ENCODE data around the gene VAV2.

VAV2 gene

DNA sequence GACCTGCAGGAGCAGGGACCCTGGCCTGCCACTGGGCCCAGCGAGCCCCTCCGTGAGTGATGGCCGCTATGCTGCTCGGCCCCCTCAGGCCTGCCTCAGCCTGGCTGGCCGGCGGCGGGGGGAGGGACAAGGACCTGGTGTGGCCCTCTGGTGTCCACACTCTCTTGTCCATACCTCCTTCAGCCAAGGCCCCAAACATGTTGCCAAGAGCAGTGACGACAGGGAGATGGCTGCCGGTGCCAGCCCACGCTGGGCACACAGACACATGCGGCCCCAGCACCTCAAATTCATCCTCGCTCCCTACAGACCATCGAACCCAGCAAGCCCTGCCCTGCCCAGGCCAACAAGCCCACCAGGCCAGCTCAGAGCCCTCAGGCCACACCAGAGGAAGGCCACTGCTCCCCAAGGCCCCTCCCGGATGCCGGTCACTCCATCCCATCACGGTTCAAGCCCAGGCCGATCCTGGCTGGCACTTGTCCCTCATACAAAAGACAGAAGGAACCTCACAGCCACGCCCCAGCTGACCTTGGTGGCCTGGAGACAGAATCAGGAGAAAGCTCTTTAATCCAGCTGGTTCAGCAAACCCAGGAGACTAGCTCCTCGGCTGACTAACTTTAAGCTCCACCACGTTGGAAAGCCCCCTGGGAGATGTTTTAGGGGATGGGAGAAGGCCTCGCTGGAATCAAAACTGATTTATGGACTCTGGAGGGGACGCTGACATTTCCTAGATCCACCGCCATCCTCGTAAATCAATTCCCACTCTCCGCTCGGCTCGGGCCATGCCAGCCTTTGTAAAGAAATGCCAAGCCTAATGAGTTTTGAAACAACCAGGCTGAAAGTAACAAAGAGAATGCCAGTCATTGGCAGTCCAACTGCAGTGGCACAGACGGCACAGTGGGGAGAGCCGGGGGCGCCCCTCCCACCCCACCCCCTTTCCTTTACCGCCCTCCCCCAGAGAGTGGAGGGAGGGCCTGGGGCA is 84.9 kb downstream of the VAV2 start:
- TF ChIP-seq, protein P1, sequence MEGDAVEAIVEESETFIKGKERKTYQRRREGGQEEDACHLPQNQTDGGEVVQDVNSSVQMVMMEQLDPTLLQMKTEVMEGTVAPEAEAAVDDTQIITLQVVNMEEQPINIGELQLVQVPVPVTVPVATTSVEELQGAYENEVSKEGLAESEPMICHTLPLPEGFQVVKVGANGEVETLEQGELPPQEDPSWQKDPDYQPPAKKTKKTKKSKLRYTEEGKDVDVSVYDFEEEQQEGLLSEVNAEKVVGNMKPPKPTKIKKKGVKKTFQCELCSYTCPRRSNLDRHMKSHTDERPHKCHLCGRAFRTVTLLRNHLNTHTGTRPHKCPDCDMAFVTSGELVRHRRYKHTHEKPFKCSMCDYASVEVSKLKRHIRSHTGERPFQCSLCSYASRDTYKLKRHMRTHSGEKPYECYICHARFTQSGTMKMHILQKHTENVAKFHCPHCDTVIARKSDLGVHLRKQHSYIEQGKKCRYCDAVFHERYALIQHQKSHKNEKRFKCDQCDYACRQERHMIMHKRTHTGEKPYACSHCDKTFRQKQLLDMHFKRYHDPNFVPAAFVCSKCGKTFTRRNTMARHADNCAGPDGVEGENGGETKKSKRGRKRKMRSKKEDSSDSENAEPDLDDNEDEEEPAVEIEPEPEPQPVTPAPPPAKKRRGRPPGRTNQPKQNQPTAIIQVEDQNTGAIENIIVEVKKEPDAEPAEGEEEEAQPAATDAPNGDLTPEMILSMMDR (IDR thresholded peaks at IDR 0.05): no peak

DNA sequence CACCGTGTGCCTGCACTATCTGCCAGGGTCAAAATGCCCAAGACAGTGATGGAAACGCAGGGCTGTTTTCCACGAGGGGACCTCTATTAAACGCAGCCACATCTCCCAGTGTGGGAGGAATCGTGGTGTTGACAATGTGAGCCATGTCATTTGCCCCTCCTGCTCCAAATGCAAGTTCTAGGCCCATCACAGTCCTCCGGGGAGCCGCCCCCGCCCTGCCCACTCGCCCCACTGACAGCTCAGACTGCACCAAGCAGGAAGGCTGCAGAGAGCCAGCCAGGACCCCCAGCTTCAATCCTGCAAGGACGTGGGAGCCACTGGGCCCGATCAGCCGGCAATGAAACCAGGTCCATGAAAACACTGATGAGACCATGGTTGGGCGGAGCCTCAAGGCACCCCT is 85.9 kb downstream of the VAV2 start:
- TF ChIP-seq, protein P1 (IDR thresholded peaks at IDR 0.05): no peak

DNA sequence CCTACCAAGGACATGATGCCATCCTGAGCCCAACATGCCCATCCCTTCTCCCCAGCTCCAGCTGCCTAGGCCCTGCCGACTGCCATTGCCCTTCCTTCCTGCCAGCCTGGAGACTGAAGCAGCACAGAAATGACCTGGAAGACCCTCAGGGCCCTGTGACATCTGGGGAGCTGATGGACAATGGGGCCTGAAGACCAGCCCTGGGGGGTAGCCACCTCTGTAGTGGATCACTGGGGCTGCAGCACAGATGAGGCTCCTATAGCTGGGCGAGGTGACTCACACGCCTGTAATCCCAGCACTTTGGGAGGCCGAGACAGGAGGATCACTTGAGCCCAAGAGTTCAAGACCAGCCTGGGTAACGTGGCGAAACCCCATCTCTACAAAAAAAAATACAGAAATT is 86.6 kb downstream of the VAV2 start:
- TF ChIP-seq, protein P1 (IDR thresholded peaks at IDR 0.05): no peak

DNA sequence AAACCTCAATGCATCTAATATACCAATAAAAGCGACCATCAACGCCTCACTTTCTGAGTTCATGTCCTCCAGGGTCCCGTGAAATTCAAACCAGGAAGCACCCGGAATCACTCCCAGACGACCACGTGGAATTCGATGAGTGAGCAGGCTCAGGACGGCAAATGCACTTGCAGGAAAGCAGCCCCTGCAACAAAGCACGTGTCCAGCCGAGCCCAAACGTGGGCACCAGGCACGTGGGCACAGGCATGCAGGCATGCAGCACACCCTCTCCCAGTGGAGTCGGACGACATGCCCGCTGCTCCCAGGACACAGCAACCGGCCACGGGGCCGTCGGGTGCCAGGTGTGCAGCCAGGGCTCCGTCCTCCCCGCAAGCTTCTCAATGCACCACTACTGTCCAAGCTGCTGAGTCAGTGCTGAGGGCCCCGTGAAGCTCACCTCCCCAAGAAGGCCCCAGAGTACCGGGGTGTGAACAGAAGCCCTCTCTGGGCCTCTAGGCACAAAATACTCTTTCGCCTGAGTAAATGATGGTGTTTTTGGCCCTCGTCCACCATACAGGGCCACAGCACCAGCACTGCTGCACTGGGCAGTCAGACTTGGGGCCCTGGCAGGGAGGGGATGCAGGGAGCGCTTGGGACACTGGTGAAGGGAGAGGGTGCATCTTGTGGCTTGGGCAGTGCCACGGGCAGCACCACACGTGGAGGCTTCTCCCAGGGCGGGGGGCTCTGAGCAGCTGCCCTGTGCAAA is 87.6 kb downstream of the VAV2 start:
- TF ChIP-seq, protein P1 (IDR thresholded peaks at IDR 0.05): no peak

DNA sequence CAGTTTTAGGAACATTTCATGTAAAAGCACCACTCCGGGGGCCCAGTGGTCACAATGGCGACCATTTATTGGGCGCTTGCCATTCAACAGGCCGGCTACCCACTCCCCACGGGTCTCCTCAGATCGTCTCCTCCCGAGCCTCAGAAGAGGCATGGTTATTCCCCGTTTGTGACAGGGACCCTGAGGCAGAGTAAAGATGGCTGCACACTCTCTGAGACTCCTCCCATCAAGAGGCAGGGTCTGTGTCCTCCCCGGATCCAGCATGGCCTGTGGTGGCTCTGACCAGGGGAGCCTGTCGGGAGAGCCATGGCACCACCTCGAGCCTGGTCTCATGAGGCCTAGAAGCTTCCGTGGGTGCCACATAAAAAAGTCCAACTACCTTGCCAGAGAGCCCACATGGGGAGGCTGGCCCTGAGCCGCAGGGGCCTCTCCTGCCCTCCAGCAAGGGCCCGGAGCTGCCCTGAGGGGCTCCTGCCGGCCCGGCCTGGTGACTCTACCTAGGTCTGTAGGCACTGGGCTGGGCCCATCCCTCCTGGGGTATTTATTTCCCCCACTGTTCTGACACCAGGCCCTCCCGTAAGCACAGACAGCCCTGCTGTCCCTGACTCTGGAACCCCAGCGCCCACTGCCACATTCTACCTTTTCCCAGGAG is 90.8 kb downstream of the VAV2 start:
- TF ChIP-seq, protein P1 (IDR thresholded peaks at IDR 0.05): no peak

DNA sequence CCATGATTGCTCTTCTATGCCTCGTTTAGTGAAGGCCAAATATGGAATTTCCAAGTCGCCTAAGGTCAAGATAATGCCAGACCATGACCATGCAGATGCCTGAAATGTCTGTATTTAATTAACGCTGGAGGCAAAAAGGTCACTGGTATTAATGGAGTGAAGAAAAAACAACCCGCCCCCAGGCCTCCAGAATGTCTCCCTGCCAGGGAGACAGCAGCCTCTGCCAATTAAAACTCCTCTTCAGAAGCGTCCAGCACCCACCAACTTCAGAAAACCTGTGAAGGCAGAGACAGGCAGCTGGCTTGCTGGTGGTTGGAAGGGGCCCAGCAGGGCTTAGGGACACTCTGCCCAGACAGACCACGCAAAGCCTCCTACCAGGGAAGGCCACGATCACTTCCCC is 94.4 kb downstream of the VAV2 start:
- TF ChIP-seq, protein P1 (IDR thresholded peaks at IDR 0.05): no peak

DNA sequence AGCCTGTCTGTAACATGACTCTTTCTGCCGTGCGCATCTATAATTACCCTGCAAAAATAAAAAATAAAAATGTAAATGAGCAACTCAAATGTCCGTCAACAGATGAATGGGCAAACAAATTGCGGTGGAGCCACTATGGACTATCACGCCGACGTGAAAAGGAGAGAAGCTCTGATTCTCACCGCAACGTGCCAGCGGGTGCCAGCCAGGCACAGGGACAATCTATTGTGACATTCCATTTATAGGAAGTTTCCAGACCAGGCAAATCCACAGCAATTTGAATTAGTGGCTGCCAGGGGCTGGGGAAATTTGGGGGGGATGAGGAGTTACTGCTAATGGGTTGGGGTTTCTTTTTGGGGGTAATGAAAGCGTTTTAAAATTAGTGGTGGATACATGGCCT is 96.8 kb downstream of the VAV2 start:
- TF ChIP-seq, protein P1 (IDR thresholded peaks at IDR 0.05): no peak
